ENCODE measurements around the gene PLCZ1. TPM values are rescaled to one million over a fixed set of nuclear protein-coding genes. Genes with fewer than 3 reads are reported as not detected.

Gene PLCZ1
- total and polyA plus RNA-seq, 9 donors = not detected

DNA sequence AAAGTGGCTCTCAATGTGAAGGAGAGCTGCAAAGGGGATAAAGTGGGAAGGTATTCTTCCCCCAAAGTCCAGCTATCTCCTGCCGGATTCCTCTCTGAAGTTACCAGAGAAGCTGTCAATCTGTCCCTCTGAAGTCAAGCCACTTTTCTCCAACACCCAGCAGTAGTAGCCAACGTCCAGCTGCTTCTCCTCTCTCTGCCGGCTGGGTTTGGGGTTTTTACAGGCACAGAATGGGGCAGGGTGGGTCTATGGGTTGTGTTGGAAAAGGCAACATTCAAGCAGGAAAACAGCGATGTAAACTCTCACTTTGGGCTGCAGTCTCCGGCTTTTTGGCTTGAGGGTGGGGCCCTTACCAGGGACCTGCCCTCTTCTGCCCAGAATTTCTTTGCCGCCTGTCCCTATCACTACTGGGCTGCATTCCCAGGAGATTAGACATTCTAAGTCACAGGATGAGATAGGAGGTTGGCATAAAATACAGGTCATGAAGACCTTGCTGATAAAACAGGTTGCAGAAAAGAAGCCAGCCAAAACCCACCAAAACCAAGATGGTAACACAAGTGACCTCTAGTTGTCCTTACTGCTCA, 16.4 kb upstream of the PLCZ1 start:
- DNase-seq = no peak
- H3K36me3 ChIP-seq = no peaks in the 10 kb centered on the region
- no peaks in the 10 kb centered on the region for H3K9me3 ChIP-seq
- no peaks in the 10 kb centered on the region for H3K27me3 ChIP-seq
- intact Hi-C loops (cut with DNase I) = no loop called here
- no peak overlapping the region for H3K27ac ChIP-seq
- 86 to 92% (median 88%) methylated on average over 6 of the region's 6 CpGs for WGBS, 3 donors
- no peak overlapping the region for H3K4me3 ChIP-seq
- H3K4me1 ChIP-seq (ENCODE audit: insufficient read depth) = peaks cover 9% of the 10 kb centered on the region
- no peak for TF ChIP-seq EP300 (IDR thresholded peaks at IDR 0.05)
- no peak for TF ChIP-seq POLR2A (IDR thresholded peaks at IDR 0.05)
- TF ChIP-seq, protein P1, sequence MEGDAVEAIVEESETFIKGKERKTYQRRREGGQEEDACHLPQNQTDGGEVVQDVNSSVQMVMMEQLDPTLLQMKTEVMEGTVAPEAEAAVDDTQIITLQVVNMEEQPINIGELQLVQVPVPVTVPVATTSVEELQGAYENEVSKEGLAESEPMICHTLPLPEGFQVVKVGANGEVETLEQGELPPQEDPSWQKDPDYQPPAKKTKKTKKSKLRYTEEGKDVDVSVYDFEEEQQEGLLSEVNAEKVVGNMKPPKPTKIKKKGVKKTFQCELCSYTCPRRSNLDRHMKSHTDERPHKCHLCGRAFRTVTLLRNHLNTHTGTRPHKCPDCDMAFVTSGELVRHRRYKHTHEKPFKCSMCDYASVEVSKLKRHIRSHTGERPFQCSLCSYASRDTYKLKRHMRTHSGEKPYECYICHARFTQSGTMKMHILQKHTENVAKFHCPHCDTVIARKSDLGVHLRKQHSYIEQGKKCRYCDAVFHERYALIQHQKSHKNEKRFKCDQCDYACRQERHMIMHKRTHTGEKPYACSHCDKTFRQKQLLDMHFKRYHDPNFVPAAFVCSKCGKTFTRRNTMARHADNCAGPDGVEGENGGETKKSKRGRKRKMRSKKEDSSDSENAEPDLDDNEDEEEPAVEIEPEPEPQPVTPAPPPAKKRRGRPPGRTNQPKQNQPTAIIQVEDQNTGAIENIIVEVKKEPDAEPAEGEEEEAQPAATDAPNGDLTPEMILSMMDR (IDR thresholded peaks at IDR 0.05) = no peak

DNA sequence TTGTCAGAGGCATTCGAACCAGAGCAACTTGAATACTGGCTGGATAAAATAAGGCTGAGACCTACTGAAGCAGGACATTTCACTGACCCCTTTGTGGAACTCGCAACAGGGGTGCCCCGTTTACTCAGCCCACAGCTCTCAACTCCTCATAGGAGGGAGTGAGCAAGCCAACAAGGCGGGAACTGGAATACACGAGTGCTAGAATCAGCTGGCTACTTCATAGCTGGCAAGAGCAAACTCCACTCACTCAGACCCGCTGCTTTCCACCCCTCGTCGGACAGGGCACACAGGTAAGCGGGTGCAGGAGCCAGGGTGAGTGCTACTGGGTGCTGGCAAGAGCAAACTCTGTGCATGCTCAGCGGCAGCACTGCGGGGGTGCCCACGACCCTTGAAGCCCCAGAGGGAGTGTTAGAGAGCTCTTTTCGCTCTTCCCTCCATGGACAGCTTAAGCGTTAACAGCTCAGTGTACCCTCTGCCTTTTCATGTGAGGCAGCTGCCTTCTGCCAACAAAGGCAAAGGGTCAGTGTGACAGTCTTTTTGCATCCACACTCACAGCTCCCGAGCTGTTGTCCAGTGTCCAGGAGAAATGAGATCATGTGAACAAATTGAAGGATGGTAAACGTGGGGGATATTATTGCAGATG, 15.8 kb upstream of the PLCZ1 start:
- intact Hi-C loops (cut with DNase I) = no loop called here
- no peak overlapping the region for H3K27ac ChIP-seq

DNA sequence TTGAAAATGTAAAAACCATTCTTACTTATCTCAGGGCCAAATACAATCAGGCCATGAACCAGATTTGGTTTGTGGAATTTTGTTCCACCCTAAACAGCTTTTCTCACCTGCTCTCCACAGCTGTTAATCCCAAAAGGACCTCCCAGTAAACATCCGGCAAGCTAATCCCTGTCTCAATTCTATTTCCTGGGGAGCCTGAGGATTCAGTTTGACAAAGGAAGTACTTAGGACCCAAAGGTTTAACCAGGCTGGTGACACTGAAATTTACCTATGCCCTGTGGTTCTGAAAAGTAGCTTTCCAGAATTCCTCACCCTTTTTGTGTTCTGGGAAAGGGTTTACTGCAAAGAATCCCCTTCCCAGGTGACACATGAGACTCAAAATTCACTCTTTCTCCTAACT, 15.1 kb upstream of the PLCZ1 start:
- no peak overlapping the region for H3K27ac ChIP-seq
- H3K4me3 ChIP-seq = no peak overlapping the region
- peaks cover 10% of the 10 kb centered on the region for H3K4me1 ChIP-seq (ENCODE audit: insufficient read depth)
- WGBS, 3 donors = 53 to 84% (median 61%) methylated on average over 1 of the region's 1 CpG
- TF ChIP-seq EP300 (IDR thresholded peaks at IDR 0.05) = no peak
- no peak for TF ChIP-seq POLR2A (IDR thresholded peaks at IDR 0.05)
- TF ChIP-seq, protein P1 (IDR thresholded peaks at IDR 0.05) = no peak
- no peak for DNase-seq
- intact Hi-C loops (cut with DNase I) = no loop called here
- no peaks in the 10 kb centered on the region for H3K9me3 ChIP-seq
- H3K36me3 ChIP-seq = no peaks in the 10 kb centered on the region
- no peaks in the 10 kb centered on the region for H3K27me3 ChIP-seq

More for the DNA sequence above, 15.8 kb upstream of the PLCZ1 start:
- Histone ChIP-seq H3K4me1 (ENCODE audit: insufficient read depth) (peaks cover 9% of the 10 kb centered on the region), H3K36me3 (no peaks in the 10 kb centered on the region), H3K27me3 (no peaks in the 10 kb centered on the region), H3K9me3 (no peaks in the 10 kb centered on the region), H3K4me3 (no peak overlapping the region)
- WGBS, 3 donors = 70 to 72% (median 71%) methylated on average over 15 to 16 of the region's 16 CpGs
- DNase-seq = no peak
- TF ChIP-seq, protein P1 (IDR thresholded peaks at IDR 0.05) = no peak
- no peak for TF ChIP-seq EP300 (IDR thresholded peaks at IDR 0.05)
- TF ChIP-seq POLR2A (IDR thresholded peaks at IDR 0.05) = no peak

DNA sequence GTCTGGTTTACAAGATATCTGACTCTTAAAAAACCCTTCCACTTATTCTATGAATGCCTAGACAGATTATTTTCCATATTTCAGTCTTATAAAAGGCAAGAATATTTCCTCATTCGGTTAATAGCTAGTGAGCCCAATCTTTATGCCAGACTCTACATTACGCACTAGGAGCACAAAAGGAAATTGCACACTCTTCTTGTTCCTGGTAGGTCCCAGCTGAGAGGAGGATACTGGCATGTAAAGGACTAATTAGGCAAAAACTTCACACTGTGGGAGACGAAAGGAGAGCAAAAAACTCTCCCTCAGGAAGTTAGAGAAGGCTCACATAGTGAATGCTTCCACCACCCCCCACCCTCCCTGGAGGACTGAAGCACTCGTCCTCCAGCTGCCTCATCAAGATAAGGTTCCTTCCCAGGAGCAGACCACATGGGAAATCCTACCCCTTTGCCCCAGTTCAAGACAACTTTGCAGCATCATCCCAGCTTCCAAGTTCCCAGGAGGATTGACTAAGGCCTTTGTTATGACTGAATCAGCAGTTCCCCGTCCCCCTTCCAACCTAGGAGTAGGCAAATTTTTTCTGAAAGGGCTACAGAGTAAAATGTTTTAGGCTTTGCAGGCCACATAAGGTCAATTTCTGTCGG, 14.6 kb upstream of the PLCZ1 start:
- H3K4me3 ChIP-seq = no peak overlapping the region
- no peaks in the 10 kb centered on the region for H3K27me3 ChIP-seq
- peak in 1 of 5 donors; percentile 17 for DNase-seq
- no peak for TF ChIP-seq EP300 (IDR thresholded peaks at IDR 0.05)
- no peak for TF ChIP-seq POLR2A (IDR thresholded peaks at IDR 0.05)
- TF ChIP-seq, protein P1 (IDR thresholded peaks at IDR 0.05) = no peak
- WGBS, 3 donors = 27 to 44% (median 34%) methylated on average over 6 of the region's 6 CpGs
- H3K27ac ChIP-seq = no peak overlapping the region
- no peaks in the 10 kb centered on the region for H3K36me3 ChIP-seq
- H3K4me1 ChIP-seq (ENCODE audit: insufficient read depth) = peaks cover 11% of the 10 kb centered on the region
- H3K9me3 ChIP-seq = no peaks in the 10 kb centered on the region
- intact Hi-C loops (cut with DNase I) = no loop called here

All from ovary (tissue), 9 donors.